Effector CD8-positive, alpha-beta T cell (primary cell): Measurements from ENCODE around the gene EEF2KMT.
"Not testable (repeated sequence)": the region's sequence is repeated elsewhere in the genome, so short reads cannot be mapped to it uniquely, and the experiment has no call there.

Experiments
- DNase-seq: peaks from one replicate; lab custom pipeline; 2025; lab: John Stamatoyannopoulos, UW

The EEF2KMT gene

GRCh38 chr16:5070431-5071186 is 27.0 kb downstream of the EEF2KMT start:
- no peak for DNase-seq

- DNase-seq, result no peak
Measured at GRCh38 chr16:5069854-5070253, 27.7 kb downstream of the EEF2KMT start.

DNA sequence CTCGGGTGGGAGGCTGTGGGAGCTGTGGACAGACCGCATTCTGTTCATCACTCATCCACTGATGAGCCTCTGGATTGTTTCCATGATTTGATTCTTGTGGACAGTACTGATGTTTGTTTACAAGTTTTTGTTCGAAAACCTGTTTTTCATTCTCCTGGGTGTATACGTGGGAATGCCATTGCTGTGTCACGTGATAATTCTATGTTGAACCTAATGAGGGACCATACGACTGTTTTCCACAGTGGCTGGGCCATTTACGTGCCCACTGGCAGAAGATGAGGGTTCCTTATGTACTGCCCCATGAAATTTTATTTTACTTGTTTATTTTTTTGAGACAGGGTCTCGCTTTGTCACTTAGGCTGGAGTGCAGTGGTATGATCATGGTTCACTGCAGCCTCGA is 28.5 kb downstream of the EEF2KMT start:
- DNase-seq, result no peak

- DNase-seq, result no peak
Measured at GRCh38 chr16:5066511-5066910, 31.1 kb downstream of the EEF2KMT start.

DNA sequence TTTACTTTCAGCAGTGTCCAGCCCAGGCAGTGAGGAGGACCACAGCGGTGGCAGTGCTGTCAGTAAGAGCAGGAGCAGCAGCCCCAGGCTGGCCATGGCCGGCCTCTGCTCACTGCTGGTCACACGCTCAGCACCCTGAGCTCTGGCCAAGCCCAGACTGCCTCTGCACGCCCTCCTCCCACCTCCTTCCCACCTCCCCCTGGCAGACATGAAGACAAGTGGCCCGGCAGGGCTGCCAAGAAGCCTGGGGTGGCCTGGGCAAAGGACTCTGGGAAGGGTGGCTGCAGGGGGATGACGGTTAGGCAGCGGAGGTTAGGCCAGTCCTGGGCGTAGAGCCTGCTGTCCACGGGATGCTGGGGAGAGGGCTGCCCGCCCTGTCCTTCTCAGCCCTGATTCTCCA is 31.8 kb downstream of the EEF2KMT start, which contains the start of gene C16orf89:
C16orf89 (minus strand) TSS at position 144 of the 400 bp plus-strand sequence; CDS start at position 96, 48 bp downstream.
- no peak for DNase-seq

- no peak for DNase-seq
Measured at GRCh38 chr16:5065326-5065725, 32.3 kb downstream of the EEF2KMT start.

DNA sequence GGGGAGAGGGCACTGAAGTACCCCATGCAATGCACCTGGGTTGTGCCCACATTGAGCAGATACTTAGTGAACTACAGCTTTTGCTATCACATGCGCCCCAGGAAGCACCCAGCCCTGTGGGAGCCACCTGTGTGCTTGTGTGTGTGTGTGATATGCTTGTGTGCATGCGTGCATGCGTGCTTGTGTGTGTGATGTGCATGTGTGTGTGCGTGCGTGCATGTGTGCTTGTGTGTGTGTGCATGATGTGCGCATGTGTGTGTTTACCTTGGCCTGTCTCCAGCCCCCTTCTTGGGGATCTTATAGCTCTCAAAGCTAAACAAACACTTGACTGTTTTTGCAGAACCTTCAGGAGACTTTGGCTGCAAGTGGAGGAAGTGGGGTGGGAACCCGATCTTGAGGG is 32.7 kb downstream of the EEF2KMT start:
- no peak for DNase-seq

- DNase-seq, result no peak
Measured at GRCh38 chr16:5062790-5063765, 34.5 kb downstream of the EEF2KMT start.

GRCh38 chr16:5062051-5062450 is 35.5 kb downstream of the EEF2KMT start:
- no peak for DNase-seq

DNA sequence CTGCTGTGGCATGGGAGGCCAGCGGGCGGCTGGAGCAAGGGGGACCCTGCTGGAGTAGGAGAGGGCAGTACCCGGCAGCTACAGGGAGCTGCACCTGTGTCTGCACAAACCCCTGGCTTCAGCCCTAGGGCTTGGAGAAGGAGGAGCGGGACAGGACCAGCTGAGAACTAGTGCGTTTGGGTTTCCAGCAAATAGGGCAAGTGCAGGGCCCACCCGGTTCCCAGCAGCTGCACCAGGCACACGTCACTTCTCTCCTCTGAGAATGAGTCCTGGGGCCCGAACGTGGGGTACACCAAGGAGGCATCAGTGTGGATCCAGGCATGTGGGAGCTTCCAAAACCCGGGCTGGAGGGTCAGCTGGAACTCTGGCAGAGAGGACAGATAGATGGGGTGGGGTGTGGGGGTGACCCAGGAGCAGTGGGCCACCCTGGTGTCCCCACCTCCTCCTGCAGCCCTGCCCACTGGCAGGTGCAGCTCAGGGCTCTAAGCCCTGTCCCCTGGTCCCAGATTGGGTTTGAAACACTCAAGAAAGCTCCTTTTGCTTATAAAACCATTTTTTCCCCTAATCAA is 37.4 kb downstream of the EEF2KMT start:
- no peak for DNase-seq

GRCh38 chr16:5059386-5060072 is 38.1 kb downstream of the EEF2KMT start:
- no peak for DNase-seq

DNA sequence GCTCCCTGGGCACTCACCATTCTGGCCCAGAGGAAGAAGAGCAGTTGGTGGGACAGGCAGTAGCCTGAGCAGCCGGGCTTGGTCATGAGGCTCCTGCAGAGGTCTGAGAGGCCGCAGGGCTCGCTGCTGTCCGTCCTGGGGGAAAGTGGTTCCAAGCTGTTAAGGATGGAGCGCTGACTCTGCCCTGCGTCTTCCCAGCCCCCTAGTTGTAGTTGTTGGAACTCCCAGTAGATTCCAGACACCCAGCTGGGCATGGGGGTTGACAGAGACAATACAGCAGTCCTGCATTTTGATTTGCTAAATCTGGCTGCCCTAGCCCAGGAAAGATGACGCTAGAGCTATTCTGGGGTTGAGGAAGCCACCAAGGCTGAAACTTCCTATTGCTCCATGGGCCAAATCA is 39.1 kb downstream of the EEF2KMT start:
- DNase-seq, result no peak

DNA sequence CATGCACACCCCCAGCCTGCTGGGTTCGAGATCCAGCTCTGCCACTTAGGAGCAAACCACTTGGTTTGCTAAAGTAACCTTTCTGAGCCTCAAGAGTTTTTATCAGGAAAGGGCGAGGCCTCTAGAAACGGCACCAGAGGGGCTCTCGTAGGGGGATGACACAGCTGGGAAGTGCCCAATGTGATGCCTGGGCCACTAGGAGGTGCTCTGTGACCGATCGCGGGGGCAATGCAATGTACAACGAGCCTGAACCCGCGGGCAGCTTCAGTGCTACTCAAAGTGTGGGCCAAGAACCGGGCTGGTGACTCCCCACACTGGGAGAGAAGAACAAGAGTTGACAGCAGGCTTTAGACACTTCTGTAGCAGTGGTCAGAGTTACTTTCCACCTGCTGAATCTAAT is 41.2 kb downstream of the EEF2KMT start:
- DNase-seq, result peak; percentile 6

- DNase-seq, result no peak
Measured at GRCh38 chr16:5054876-5055865, 42.4 kb downstream of the EEF2KMT start.

DNA sequence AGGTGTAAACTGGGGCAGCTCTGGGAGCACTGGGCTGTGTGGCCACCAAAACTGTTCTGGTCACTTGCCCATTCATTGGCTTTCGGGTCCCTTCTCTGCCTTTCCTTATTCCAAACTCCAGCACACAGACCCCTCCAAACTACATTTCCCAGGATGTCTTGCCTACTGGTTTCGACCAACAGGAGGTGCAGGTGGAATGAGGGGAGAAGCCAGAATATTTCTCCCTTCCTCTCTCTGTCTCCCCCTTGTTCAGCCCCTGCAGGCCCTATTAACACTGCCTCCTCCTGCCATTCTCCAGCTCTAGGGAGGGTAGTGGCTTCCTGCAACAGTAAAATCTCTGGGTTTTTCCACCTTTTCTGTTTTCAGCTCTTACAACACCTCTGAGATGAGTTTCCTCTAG is 50.7 kb downstream of the EEF2KMT start:
- no peak for DNase-seq

GRCh38 chr16:5045499-5046115 is 52.0 kb downstream of the EEF2KMT start:
- no peak for DNase-seq

GRCh38 chr16:5044581-5044980 is 53.0 kb downstream of the EEF2KMT start:
- DNase-seq, result not testable (repeated sequence)

DNA sequence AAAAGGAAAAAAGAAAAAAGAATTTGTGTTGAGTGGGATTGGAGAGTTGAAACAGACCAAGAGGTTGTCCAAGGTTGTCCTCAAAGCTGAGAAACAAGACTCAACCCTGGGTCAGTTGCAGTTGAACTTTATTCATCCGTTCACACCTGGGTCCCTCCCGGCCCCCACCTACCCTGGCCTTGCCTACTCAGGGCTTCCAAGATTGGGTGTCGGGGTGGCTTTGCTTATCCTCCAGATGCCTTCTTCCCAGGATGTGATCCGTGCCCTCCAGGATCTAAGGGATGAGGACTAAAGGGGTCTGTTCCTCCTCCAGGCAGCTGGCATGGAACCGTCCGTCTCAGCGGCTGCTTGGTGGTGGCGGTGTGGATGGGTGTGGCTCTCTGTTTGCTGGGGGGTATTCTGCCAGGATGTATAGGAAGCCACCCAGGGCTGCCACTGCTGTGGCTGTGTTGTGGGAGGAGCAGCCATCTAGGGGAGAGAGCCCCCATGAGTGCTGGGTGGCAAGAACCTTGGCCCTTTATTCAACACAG is 53.5 kb downstream of the EEF2KMT start:
- no peak for DNase-seq

DNA sequence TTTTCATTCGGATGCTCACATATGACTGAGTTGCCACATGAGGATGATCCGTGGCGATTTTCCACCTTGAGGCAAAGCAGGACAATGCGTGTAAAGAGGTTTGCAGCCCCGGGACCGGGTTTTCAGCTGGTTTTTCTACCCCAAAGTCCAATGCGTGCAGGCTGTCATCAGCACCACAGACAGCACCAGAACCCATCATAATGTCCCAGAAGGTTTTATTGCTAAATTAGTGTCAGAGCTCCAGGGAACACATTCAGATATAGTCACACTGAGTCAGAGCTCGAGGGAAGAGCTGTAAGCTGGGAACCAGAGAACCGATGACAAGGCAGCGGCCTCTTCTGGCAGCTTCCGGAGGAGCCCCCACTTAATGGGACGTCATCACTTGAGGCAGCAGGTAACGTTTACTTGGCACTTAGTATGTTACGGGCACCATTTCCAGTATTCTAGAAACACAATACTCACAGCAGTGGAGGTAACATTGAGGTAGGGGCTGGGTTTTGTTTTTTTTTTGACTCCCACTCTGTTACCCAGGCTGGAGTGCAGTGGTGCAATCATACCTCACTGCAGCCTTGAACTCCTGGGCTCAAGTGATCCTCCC is 54.9 kb downstream of the EEF2KMT start:
- no peak for DNase-seq
